Cardiac fibroblast (primary cell): ENCODE results near the gene RAB31.

ENCODE experiments used
- DNase-seq, 2 donors: peaks; one replicate each; pipeline versions ENCODE4 v3.0.0 to v3.0.0-alpha.2; 2010; ENCODE audit warnings: low read depth in 2 of 2
- H3K4me3 ChIP-seq, 2 donors: replicated peaks in 1 of 2; 1 replicate in 1 of 2; 2 replicates in 1 of 2; pipeline ENCODE4 v1.5.1; 2011; ENCODE audit warnings: low read depth in 2 of 2, low read length in 2 of 2, mild to moderate bottlenecking in 2 of 2, moderate library complexity in 1 of 2
- TF ChIP-seq, protein P1 (sequence below): IDR thresholded peaks from one replicate; pipeline ENCODE4 v1.5.1; 2011; ENCODE audit warnings: low read depth, mild to moderate bottlenecking, low read length, inconsistent platforms

Gene RAB31

DNA sequence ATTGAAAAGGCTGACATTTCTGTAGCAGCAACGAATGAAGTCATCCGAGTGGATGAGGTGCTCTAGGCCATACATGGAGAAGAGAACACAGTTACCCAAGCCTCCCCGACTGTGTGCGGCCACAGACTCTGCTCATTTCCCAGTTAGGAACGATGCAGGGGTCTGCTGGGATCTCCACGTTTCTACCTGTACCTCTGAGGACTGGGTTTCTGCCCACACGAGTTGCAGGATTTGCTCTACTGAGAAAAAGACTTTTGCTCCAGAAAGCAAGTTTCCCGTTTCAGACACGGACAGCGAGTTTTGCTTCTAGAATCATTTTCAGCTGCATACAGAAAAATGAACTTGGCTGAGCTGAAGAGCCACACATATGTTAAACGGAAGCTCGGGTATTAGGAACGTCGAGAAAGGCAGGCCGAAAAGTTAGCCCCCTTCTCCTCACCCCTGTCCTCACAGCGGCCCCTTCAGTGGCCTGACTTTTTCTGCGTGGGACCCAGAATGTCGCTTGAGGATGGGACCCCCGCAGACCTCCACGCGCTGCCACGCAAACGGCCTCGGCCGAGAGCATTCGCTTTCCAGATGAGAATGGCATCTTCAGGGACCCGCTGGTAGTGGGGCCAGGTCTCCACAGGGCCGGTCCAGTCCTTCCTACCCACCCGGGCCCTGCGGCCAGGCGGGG lies 582 bp upstream of the RAB31 start:
- H3K4me3 ChIP-seq, result peak overlapping the region; percentile 49 to 89
- TF ChIP-seq, protein P1, sequence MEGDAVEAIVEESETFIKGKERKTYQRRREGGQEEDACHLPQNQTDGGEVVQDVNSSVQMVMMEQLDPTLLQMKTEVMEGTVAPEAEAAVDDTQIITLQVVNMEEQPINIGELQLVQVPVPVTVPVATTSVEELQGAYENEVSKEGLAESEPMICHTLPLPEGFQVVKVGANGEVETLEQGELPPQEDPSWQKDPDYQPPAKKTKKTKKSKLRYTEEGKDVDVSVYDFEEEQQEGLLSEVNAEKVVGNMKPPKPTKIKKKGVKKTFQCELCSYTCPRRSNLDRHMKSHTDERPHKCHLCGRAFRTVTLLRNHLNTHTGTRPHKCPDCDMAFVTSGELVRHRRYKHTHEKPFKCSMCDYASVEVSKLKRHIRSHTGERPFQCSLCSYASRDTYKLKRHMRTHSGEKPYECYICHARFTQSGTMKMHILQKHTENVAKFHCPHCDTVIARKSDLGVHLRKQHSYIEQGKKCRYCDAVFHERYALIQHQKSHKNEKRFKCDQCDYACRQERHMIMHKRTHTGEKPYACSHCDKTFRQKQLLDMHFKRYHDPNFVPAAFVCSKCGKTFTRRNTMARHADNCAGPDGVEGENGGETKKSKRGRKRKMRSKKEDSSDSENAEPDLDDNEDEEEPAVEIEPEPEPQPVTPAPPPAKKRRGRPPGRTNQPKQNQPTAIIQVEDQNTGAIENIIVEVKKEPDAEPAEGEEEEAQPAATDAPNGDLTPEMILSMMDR, result no peak
- peak; percentile 42 to 44 for DNase-seq

DNA sequence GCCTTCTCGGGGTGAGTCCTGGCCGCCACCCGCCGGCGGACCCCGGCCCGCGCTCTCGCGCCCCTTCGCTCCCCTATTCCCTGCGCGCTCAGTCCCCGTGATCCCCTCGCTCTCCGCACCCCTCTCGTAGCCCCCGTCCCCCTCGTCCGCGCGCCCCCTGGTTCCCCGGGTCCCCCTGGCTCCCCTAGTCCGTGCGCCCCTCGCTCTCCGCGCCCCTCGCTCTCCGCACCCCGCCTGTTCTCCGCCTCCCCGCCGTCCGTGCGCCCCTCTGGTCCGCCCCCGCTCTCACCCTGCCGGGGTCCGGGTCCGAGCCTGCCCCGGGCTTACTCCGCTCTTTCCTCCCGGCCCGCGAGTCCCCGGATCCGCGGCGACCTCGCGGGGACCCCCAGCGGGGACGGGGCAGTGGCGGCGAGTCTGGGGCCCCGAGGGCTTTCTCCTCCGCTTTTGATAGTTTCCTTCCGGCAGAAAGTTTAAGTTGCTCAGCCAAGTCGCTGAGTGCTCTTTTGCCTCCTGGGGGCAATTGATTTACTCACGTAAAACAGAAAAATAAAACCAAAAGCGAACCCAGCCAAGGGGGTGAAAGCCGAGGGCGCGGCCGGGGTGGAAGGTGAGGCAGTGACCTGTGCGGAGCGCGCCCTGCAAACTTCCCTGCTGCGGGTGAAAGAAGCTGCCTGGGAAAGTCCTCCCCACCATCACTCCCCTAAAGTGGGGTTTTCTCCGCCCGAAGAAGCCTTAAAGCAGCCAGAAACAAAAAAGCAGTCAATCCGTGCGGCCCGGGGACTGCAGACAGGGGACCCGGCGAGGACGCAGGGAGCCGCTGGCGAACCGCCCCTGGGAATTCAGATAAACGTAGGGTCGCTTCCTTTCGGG lies 568 bp downstream of the RAB31 start:
- TF ChIP-seq, protein P1, result no peak
- peak overlapping the region; percentile 82 to 89 for H3K4me3 ChIP-seq
- peak in 1 of 2 donors; percentile 29 for DNase-seq

DNA sequence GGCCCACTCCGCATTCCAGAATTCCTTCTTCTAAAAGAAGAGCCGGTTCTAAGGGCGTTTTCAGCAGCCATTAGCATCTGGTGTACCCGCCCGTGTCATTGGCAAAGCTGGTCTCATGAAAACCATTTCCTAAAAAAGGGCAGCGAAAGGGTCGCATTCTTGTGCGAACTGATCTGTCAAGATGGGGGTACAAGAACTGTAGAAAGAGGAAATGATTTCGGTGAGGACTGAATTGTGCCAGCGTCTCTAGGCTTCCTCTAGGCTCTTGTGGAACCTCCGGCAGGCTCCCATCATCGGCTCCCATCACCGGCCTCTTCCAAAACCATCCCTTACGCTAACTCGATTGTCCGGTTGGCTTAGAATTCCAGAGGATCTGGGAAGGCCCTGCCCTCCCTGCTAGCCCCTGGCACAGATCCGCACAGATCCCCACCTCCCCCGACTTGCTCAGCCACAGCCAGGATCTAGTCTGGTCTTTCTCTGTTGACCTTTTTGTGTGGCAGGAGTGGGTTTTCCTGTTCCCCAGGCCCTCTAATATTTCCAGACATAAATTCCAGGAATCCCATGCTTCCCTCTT lies 1.3 kb downstream of the RAB31 start:
- TF ChIP-seq, protein P1, result no peak
- H3K4me3 ChIP-seq, result peak overlapping the region; percentile 82 to 89
- peak; percentile 38 to 70 for DNase-seq

DNA sequence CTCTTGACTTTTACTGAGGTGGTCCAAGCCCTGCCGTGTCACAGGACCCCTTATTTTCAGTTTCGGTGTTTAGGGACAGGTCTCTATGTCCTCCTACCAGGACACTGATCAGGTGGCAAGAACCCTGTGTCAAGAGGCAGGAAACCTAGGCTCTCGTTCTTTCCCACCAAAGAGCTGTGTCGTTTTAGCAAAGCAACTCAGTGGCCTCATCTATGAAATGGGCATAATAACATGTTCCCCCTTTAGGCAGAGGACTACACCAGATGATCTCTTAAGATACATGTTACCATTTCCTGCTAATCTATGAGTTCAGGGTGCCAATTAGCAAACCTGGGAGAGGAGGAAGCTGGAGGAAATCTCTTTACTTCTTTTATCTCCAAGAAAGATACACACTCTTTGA lies 1.9 kb downstream of the RAB31 start:
- H3K4me3 ChIP-seq, result peak overlapping the region; percentile 82 to 89
- TF ChIP-seq, protein P1, result no peak
- DNase-seq, result no peak

DNA sequence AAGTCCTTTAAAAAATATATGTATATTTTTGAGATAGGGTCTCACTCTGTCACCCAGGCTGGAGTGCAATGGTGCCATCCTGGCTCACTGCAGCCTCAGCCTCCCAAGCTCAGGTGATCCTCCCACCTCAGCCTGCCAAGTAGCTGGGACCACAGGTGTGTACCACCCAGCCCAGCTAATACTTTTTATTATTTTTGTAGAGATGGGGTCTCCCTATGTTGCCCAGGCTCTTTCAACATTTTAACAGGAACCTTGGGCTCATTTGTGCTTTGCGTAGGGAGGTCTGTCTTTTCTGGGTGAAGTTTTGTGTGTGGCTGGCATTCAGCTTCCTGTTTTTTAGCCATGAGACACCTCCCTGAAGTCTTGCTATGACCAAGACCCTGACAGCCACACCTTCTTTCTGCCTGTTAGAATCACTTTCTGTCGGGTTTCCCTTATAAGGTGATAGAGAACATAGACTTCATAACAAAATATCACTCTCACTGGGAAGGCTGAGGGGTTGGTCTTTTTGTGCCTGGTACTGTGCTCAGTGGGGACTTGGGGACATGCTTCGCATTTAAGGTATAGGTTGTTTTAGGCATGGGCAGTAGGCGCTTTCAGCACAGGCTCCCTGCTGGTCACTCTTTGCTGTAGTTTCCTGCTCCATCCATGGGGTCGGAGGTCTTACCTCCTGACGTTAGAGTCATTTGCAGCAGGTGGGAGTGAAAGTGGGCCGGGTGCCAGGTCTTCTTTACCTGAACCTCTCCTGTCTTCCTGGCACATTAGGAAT lies 3.4 kb downstream of the RAB31 start:
- TF ChIP-seq, protein P1, result no peak
- no peak overlapping the region for H3K4me3 ChIP-seq
- DNase-seq, result no peak

DNA sequence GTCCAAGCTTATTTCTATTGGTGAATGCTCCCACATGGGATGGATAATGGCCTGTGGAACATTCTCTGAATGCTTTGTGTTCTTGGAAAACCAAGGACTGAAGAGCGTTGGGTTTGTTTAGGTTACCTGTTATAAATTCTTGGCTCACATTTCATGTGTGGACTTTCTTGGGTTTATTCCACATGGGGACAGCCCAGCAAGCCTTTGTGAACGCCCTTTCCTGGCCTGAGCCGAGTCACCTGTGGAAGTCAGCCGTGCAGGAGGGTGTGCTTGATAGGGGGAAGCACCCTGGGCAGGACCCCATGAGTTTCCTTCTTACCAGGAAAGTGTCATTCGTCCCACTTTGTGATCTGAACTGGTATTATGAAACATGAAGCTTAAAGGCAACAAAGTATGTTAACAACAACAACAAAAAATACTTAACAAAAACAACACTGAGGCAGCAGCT lies 4.1 kb downstream of the RAB31 start:
- no peak overlapping the region for H3K4me3 ChIP-seq
- TF ChIP-seq, protein P1, result no peak
- no peak for DNase-seq
